IMR-90 (cell line): ENCODE data around the gene EEF2K. TPM values are rescaled to one million over a fixed set of nuclear protein-coding genes. Genes with fewer than 3 reads are reported as not detected.
A peak's percentile ranks its signal among the peaks of the same experiment; 100 is the strongest.

ENCODE experiments used
- ATAC-seq: fragments of 200-7000 bp; cut with Tn5 transposase; 2 replicates; pipeline ENCODE4 v1.9.1; 2020; ENCODE audit warnings: low read depth, mild to moderate bottlenecking, moderate library complexity
- BruUV-seq: library from RNA; stranded (reverse); fragments of 400-500 nt; replicated peaks from 2 replicates; lab custom pipeline; 2021; lab: Mats Ljungman, UMichigan
- CTCF ChIA-PET: fragments of 300-600 bp; formaldehyde crosslinking; extraction: SDS; loops from one replicate; lab custom pipeline; 2021; ENCODE audit warnings: antibody characterized with exemption; lab: Yijun Ruan, JAX
- POLR2A ChIA-PET: fragments of 300-600 bp; sonication (Branson Sonifier 250); formaldehyde crosslinking; loops from one replicate; lab custom pipeline; 2022; ENCODE audit warnings: antibody characterized with exemption; ENCODE audit not compliant: unreplicated experiment; lab: Charles Lee
- DNase-seq: peaks from one replicate; pipeline ENCODE4 v3.0.0; 2013
- H2AFZ ChIP-seq: replicated peaks from 2 replicates; pipeline ENCODE3; 2013; ENCODE audit warnings: low read length, mild to moderate bottlenecking; ENCODE audit not compliant: poor library complexity
- H2AK5ac ChIP-seq: 2 replicates; pipeline ENCODE4 v1.6.1; 2013; ENCODE audit warnings: low read depth, low read length, inconsistent platforms
- H2AK9ac ChIP-seq: replicated peaks from 2 replicates; pipeline ENCODE3; 2013; ENCODE audit warnings: mild to moderate bottlenecking, low read depth, low read length, moderate library complexity; ENCODE audit not compliant: poor library complexity
- H2BK120ac ChIP-seq: 2 replicates; pipeline ENCODE4 v1.6.1; 2013; ENCODE audit warnings: low read depth, low read length, inconsistent platforms
- H2BK15ac ChIP-seq: 3 replicates; pipeline ENCODE4 v1.6.1; 2013; ENCODE audit warnings: low read depth, low read length, inconsistent platforms
- H2BK20ac ChIP-seq: 2 replicates; pipeline ENCODE4 v1.6.1; 2013; ENCODE audit warnings: low read depth, mild to moderate bottlenecking, inconsistent platforms, low read length, moderate library complexity
- H2BK5ac ChIP-seq: 2 replicates; pipeline ENCODE4 v1.6.1; 2013; ENCODE audit warnings: mild to moderate bottlenecking, low read depth, low read length, inconsistent platforms; ENCODE audit not compliant: poor library complexity, severe bottlenecking
- H3K14ac ChIP-seq: replicated peaks from 2 replicates; pipeline ENCODE4 v1.6.1; 2013; ENCODE audit warnings: low read depth, low read length, inconsistent platforms
- H3K18ac ChIP-seq: 2 replicates; pipeline ENCODE4 v1.6.1; 2013; ENCODE audit warnings: low read depth, low read length, control low read depth
- H3K23ac ChIP-seq: 2 replicates; pipeline ENCODE4 v1.6.1; 2013; ENCODE audit warnings: low read depth, low read length, inconsistent platforms
- H3K27ac ChIP-seq: 2 replicates; pipeline ENCODE4 v1.5.1; 2013; ENCODE audit warnings: mild to moderate bottlenecking, control low read depth, low read length; ENCODE audit not compliant: insufficient read depth
- H3K27me3 ChIP-seq: 2 replicates; pipeline ENCODE4 v1.6.1; 2013; ENCODE audit warnings: low read length; ENCODE audit not compliant: control insufficient read depth, insufficient read depth
- H3K36me3 ChIP-seq: 2 replicates; pipeline ENCODE4 v1.6.1; 2013; ENCODE audit warnings: low read length, mixed read lengths; ENCODE audit not compliant: control insufficient read depth, insufficient read depth
- H3K4ac ChIP-seq: 2 replicates; pipeline ENCODE4 v1.6.1; 2013; ENCODE audit warnings: low read depth, low read length, inconsistent platforms
- H3K4me1 ChIP-seq: 2 replicates; pipeline ENCODE4 v1.6.1; 2013; ENCODE audit warnings: low read length, mixed read lengths; ENCODE audit not compliant: control insufficient read depth, insufficient read depth
- H3K4me2 ChIP-seq: 2 replicates; pipeline ENCODE4 v1.6.1; 2013; ENCODE audit warnings: low read depth, mild to moderate bottlenecking, control low read depth, low read length, moderate library complexity
- H3K4me3 ChIP-seq: 2 replicates; pipeline ENCODE4 v1.5.1; 2013; ENCODE audit warnings: low read depth, mild to moderate bottlenecking, control low read depth, low read length, moderate library complexity; ENCODE audit not compliant: insufficient read depth
- H3K56ac ChIP-seq: 2 replicates; pipeline ENCODE4 v1.6.1; 2013; ENCODE audit warnings: low read length, inconsistent platforms; ENCODE audit not compliant: insufficient read depth; ENCODE audit errors: extremely low read depth
- H3K79me1 ChIP-seq, 2 experiments: 2 replicates each; pipeline ENCODE4 v1.6.1; 2013; ENCODE audit warnings: low read length in 2 of 2, inconsistent platforms in 1 of 2, low read depth in 1 of 2
- H3K9ac ChIP-seq: 2 replicates; pipeline ENCODE4 v1.6.1; 2013; ENCODE audit warnings: low read depth, low read length, control low read depth
- H3K9me1 ChIP-seq: 2 replicates; pipeline ENCODE4 v1.6.1; 2013; ENCODE audit warnings: low read length, inconsistent platforms; ENCODE audit not compliant: insufficient read depth
- H3K9me3 ChIP-seq: 2 replicates; pipeline ENCODE4 v1.6.1; 2013; ENCODE audit warnings: low read length; ENCODE audit not compliant: control insufficient read depth, insufficient read depth
- H4K20me1 ChIP-seq: 2 replicates; pipeline ENCODE4 v1.6.1; 2013; ENCODE audit warnings: low read length, inconsistent platforms; ENCODE audit not compliant: insufficient read depth
- H4K5ac ChIP-seq: 2 replicates; pipeline ENCODE4 v1.6.1; 2013; ENCODE audit warnings: mild to moderate bottlenecking, low read depth, low read length, control low read depth
- H4K8ac ChIP-seq, 2 experiments: 2 replicates each; pipeline ENCODE4 v1.6.1; 2013; ENCODE audit warnings: low read depth in 2 of 2, low read length in 2 of 2, control low read depth in 1 of 2, inconsistent platforms in 1 of 2
- H4K91ac ChIP-seq: 2 replicates; pipeline ENCODE4 v1.6.1; 2013; ENCODE audit warnings: low read depth, low read length, inconsistent platforms; ENCODE audit not compliant: insufficient read depth
- CEBPB ChIP-seq: IDR thresholded peaks from 2 replicates; pipeline ENCODE4 v1.6.1; 2012; ENCODE audit warnings: low read depth, low read length, improper control_type of control experiment
- CHD1 ChIP-seq: IDR thresholded peaks from 2 replicates; pipeline ENCODE4 v1.6.1; 2012; ENCODE audit warnings: low read depth, low read length, improper control_type of control experiment
- ELK1 ChIP-seq: fragments of 150-350 bp; IDR thresholded peaks from 2 replicates; pipeline ENCODE4 v1.6.1; 2016; ENCODE audit warnings: low read depth, mild to moderate bottlenecking, low read length, moderate library complexity, borderline replicate concordance
- MXI1 ChIP-seq: IDR thresholded peaks from 2 replicates; pipeline ENCODE4 v1.6.1; 2012; ENCODE audit warnings: low read depth, mild to moderate bottlenecking, low read length, moderate library complexity, borderline replicate concordance
- NFE2L2 ChIP-seq: fragments of 150-350 bp; IDR thresholded peaks from 2 replicates; pipeline ENCODE4 v1.6.1; 2016; ENCODE audit warnings: low read depth, mild to moderate bottlenecking, low read length
- RCOR1 ChIP-seq: IDR thresholded peaks from 2 replicates; pipeline ENCODE4 v1.6.1; 2012; ENCODE audit warnings: mild to moderate bottlenecking, low read length, improper control_type of control experiment; ENCODE audit not compliant: insufficient replicate concordance
- RFX5 ChIP-seq: IDR thresholded peaks from 2 replicates; pipeline ENCODE4 v1.8.0; 2012; ENCODE audit warnings: low read depth, mild to moderate bottlenecking, low read length, moderate library complexity
- USF2 ChIP-seq: fragments of 150-350 bp; IDR thresholded peaks from 2 replicates; pipeline ENCODE4 v1.6.1; 2017; ENCODE audit warnings: mild to moderate bottlenecking, antibody characterized with exemption, low read length, low read depth
- WGBS, 2 experiments: methylation state at CpG; one replicate each; pipeline versions ENCODE4 v1.1.5 to v1.1.7; 2013; ENCODE audit warnings: missing lambda C conversion rate in 2 of 2; ENCODE audit not compliant: insufficient read length in 1 of 2; ENCODE audit errors: extremely low coverage in 2 of 2; 5-methylcytosine and 5-hydroxymethylcytosine counted together
- dilution Hi-C: fragments of 300-500 bp; cut with HindIII; formaldehyde crosslinking; loops from one replicate; pipeline ENCODE4 v1.14.3; 2018; ENCODE audit warnings: low sequenced_read_pairs; ENCODE audit not compliant: unreplicated experiment
- in situ Hi-C: fragments of 300-500 bp; cut with MboI; formaldehyde crosslinking; loops from 3 replicates; pipeline ENCODE4 v1.14.3; 2019; ENCODE audit warnings: low sequenced_read_pairs, inconsistent platforms, mixed read lengths
- intact Hi-C: fragments of 100-400 bp; cut with micrococcal nuclease; formaldehyde crosslinking; loops from 2 replicates; pipeline ENCODE4 v1.10.0; 2022
- polyA plus RNA-seq, 3 experiments: library from polyadenylated mRNA; depleted of rRNA; stranded (reverse); fragments of >200 nt; gene quantifications; 2 replicates each; pipeline ENCODE4 v1.2.3, GENCODE V29; 2012; ENCODE audit warnings: low replicate concordance in 1 of 3
- total RNA-seq: library from RNA; depleted of rRNA; stranded (reverse); fragments of >200 nt; gene quantifications from 2 replicates; pipeline ENCODE4 v1.2.3, GENCODE V29; 2012

The EEF2K gene
- total and polyA plus RNA-seq, 2 of the 4 experiments (the other 2 are of a cell fraction) = 9.7 to 16.5 TPM

- Histone ChIP-seq H3K79me1 (peaks cover 26 to 46% of the 10 kb centered on the region in 2 experiments), H2BK5ac (no peak overlapping the region), H3K4ac (no peak overlapping the region), H2BK120ac (no peak overlapping the region), H3K23ac (no peak overlapping the region), H3K9me3 (peaks cover 2% of the 10 kb centered on the region; the same call in 1 of the 2 replicates), H4K91ac (no peak overlapping the region), H4K8ac (0 out of 4 replicates have a peak overlapping the region, but pooled peaks of 1 of the 2 experiments have one; percentile 33), H2AK9ac (peak overlapping the region; percentile 26), H2BK20ac (no peak overlapping the region), H3K36me3 (peaks cover 43% of the 10 kb centered on the region), H3K9me1 (peaks cover 12% of the 10 kb centered on the region), H3K27me3 (no peaks in the 10 kb centered on the region), H4K20me1 (peaks cover 23% of the 10 kb centered on the region), H3K4me1 (peaks cover 5% of the 10 kb centered on the region; the same call in 1 of the 2 replicates), H3K9ac (no peak overlapping the region), H3K4me3 (no peak overlapping the region), H2AFZ (no peak overlapping the region), H2BK15ac (no peak overlapping the region), H3K14ac (no peak overlapping the region), H3K56ac (no peak overlapping the region), H3K27ac (peak overlapping the region; percentile 20; the same call in 1 of the 2 replicates), H2AK5ac (no peak overlapping the region), H3K18ac (no peak overlapping the region), H3K4me2 (no peak overlapping the region), H4K5ac (no peak overlapping the region)
- intact Hi-C loops (no loop called here), dilution Hi-C loops (no loop called here), in situ Hi-C loops (loop anchor here (25.0 kb wide), 1 partner anchor 1171 kb away; the partner anchor contains the start of genes DNAH3 and LDAF1)
- TF ChIP-seq CHD1 (no peak), RFX5 (no peak), ELK1 (no peak), NFE2L2 (no peak), RCOR1 (no peak), CEBPB (no peak), MXI1 (no peak), USF2 (no peak)
- DNase-seq = no peak
- ATAC-seq = no peak
- WGBS, 2 experiments = 100% methylated on average over 3 of the region's 6 CpGs; no CpG with 5 or more reads in 1 of the 2 experiments
- CTCF ChIA-PET = no interaction called here
- POLR2A ChIA-PET = no interaction called here
- BruUV-seq = no TSS peak
Observed at GRCh38 chr16:22333457-22333994, 127.4 kb downstream of the EEF2K start.
